ENCODE data around the gene RASAL2.

DNA sequence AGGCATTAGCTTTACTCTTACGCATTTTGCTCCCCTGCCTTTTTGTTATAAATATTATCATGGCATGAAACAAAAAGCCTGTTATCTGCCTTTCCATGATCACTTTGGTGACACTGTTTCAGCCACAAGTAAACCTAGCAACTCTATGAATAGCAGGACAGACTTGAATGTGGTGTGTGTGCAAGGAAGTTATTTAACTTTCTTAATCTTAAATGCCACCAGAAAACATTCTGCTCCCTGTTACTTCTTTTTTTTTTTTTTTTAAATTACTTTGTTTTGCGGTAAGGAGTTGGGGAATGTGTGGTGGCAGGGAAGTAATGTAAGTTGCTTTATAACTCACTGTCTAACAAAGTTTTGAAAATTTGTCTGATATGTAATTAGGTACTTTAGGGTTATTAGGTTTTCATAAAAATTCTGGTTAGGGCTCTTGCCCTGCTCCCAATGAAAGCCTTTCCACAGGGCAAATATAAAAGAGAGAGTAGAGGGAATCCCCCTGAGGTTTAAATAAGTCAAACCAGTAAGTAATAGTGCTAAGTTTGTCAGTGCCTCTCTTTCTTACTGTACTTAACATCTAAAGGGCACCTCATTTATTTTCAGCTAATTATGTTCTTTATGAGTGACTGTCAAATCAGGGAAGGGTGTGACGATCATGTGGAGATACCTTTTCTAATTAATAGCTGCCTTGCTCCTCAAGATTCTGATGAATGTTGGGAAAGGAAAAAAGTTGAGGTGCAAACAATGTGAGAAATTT is 39.5 kb downstream of the RASAL2 start:
- TF ChIP-seq EZH2 (IDR thresholded peaks at IDR 0.05; ENCODE audit: borderline replicate concordance, low read length) (no peak), CTCF (conservative IDR thresholded peaks at IDR 0.05 in 1 of 2, IDR thresholded peaks at IDR 0.05 in 1 of 2; ENCODE audit: extremely low read depth in 1 of 2, insufficient read depth in 1 of 2, low read depth in 1 of 2, low read length in 2 of 2) (no peak)

Data from mammary epithelial cell (primary cell).